D721Med (cell line): ENCODE measurements around the gene HOXC13.

Source experiments
- DNase-seq: peaks from one replicate; pipeline ENCODE4 v3.0.0; 2011; ENCODE audit warnings: low spot score; ENCODE audit not compliant: insufficient read length
- FAIRE-seq: peaks from 2 replicates; lab custom pipeline; 2011; peaks lifted over from hg19 to GRCh38; lab: Jason Lieb, UNC
- TF ChIP-seq, protein P1 (sequence below): IDR thresholded peaks from 2 replicates; pipeline ENCODE4 v1.5.1; 2012; ENCODE audit warnings: mild to moderate bottlenecking, control low read depth; ENCODE audit not compliant: insufficient read depth; ENCODE audit errors: missing control alignments

The HOXC13 gene

DNA sequence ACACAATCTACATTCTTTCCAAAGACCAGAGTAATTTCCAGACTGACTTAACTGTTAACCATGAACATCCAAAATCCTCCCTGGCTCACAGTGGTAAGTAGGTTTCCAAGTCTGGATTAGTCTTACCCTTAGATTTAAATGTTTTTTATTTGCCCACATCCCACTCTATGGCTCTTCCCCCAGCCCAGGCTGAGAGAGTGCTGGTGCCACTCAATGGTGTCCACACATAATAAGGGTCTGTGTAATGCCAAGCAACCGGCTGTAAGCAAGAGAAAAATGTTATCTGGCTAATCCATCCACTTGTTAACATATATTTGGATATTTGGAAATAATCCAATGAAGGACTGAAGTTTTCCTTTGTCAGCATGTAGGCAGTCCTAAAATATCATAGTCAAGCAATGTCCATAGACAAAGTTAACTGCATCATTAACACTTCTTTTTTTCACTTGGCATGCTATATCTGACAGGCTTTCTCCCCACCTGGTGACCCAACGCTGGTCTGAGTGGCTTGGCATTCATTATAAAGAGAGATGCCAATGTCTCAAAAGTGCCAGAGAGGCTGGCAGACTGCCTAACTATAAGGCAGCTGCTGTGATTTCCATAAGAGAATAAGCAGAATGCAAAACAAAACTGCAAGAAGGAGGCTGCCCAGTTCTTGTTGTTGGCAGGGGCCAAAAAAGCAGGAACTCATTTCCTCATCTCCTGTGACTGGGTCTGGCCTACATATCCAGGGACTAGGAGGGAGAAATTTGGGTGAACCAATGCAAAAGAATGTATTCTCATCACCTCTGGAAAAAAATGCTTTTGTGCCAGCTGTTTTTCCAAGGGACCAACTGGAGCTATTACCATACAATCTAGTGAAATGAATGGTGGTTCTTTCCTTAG is 13.9 kb upstream of the HOXC13 start:
- DNase-seq = no peak
- TF ChIP-seq, protein P1, sequence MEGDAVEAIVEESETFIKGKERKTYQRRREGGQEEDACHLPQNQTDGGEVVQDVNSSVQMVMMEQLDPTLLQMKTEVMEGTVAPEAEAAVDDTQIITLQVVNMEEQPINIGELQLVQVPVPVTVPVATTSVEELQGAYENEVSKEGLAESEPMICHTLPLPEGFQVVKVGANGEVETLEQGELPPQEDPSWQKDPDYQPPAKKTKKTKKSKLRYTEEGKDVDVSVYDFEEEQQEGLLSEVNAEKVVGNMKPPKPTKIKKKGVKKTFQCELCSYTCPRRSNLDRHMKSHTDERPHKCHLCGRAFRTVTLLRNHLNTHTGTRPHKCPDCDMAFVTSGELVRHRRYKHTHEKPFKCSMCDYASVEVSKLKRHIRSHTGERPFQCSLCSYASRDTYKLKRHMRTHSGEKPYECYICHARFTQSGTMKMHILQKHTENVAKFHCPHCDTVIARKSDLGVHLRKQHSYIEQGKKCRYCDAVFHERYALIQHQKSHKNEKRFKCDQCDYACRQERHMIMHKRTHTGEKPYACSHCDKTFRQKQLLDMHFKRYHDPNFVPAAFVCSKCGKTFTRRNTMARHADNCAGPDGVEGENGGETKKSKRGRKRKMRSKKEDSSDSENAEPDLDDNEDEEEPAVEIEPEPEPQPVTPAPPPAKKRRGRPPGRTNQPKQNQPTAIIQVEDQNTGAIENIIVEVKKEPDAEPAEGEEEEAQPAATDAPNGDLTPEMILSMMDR = no peak

DNA sequence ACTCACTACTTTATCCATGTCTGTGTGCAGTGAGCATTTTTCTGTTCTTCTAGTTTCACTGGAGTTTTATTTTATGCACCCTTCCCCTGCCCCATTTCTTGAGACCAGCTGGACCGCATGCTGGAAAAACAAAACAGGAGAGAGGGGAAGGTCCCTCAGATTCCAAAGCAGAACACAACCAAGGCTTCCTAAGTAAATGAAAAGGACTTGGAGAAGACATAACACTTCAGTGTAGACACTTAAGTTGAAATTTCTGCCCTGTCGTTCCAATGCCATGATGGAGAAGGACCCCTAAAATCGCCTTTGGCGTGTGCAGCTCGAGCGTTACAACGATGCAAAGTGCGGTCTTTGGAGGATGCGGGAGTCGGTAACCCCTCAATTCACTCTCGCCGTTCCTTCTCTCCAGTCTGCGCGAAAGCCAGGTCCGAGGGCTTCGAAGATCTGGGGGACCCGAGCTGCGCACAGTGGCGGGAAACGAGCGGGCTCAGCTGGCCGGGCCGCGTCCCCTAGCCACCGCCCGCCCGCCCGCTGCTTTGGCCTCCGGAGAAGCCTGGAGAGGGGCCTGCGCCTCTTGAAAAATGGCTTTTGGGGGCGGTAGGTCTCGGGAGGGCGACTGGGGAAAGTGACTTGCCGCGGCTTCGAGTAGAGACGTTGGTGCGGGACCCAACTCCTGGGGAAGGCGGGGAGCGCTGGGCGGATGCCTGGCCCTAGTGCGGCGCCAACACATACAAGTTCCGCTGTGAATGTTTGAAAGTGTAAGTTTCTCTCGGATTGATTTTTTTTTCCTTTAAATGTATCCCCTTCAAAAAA is 11.2 kb upstream of the HOXC13 start:
- TF ChIP-seq, protein P1 = no peak
- no peak for DNase-seq
- FAIRE-seq = no peak

More for the DNA sequence above, 13.9 kb upstream of the HOXC13 start:
- no peak for FAIRE-seq

DNA sequence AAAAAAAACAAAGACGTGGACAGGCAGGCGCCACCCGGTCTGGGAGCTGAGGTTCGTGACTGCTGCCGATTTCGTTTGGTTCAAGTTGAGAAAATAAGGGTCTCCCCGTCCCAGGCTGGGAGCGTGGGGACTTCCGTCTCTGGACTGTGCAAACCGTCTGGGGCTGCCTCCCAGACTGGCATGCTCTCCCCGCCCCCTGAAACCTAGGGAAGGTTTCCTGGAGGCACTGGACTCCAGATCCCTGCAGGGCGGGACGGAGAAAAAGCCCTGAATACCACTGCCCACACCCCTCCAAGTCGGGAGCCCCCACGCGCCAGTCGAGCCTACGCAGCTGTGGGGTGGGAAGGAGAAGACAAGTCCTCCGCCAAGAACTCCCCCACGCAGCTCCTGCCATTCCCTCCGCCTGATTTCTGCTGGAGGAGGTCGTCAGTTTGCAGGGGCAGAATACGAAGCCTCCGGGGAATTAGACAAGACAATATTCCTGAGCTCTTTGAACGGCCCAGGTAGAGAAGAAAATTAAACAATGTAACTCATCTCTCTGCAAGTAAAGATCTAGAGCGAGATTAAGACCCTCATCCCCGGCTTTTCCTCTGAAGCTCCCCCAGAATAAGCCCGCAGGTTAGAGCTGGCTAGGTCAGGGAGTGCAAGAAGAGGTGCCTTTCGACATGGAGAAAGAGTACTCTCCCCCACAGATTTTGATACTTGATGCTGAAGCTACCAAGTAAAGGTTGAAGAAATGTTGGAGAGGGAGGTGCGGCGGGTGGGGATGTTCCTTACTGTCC is 10.4 kb upstream of the HOXC13 start:
- no peak for FAIRE-seq
- TF ChIP-seq, protein P1 = no peak
- no peak for DNase-seq

DNA sequence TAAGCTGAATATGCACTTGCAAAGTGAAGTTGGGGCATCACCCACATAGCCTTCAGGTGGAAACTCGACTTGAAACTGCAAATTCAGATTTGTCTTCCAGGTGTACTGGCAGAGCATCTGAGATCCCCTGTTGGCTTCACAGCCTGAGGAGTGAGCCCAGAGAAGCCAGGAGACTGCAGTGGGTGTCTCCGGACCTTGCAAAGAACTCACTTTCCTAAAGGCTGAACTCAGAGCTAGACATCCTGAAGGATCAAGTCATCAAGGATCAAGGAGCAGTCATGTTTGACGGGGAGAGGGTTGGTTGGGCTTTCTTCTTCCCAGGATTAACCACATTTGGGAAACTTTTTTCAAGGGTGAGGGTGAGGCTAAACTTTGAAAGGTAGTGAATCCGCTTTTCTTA is 9.1 kb upstream of the HOXC13 start:
- no peak for FAIRE-seq
- TF ChIP-seq, protein P1 = no peak
- no peak for DNase-seq

DNA sequence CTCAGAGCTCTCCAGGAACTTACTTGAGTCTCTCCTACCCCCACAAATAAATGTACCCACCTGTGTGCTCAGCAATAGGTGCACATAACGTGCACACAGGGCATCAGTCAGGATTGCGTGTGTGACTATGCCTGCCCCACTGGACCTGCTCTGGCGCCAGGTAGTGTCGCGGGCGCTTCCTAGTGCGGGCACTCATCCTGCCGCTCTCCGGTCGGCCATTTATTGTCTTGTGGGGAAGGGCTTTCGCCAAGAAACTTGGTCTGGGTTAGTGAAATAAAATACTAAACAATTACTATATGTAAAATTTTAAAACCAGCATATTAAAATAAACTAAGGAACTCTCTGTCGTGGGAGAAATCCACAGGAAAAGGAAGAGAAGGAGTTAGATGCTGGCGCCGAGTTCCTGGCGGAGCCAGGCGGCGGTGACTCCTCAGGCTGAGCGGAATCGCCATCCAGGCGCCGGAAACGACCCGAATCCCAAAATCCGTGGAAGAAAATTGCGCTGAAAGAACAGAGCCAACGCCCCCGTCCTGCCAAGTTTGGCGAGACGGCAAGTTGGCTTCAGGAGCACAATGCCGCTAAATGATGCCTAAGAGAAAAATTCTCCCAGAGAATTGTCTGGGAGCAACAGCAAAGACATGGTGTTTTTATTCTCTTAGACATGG is 7.9 kb upstream of the HOXC13 start:
- DNase-seq (no peak), FAIRE-seq (no peak)
- TF ChIP-seq, protein P1 = no peak

DNA sequence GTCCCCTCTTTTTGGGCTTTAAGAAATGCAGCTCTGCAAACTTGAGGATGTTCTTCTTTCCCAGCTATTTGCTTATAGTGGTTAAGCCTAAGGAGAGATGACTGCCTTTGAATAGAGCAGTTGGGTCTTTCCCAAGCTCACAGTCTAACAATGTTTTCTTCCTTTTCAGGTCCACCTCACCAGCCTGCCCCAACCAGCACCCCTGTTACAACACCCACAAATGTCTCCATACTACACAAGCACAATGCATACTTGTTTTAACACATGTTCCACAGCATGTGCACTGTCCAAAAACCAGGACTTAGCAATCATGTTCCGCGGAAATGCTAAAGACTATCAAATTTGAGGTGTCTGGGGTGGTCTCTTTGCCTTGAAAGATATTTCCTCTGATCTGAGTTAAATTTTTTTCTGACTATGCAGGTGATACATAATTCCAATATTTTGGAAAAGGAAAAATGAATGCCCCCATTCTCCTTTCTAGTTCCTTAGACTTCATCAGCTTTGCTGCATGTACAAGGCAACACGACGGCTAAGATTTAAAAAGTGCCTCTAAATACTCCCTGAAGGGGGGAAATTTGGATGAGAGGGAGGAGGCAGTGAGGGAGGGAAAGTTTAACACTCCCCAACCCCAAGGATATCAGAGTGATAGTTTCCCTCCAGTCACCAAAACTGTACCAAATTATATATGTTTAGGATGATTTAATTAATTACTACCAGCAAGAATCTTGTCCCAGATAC is 6.6 kb upstream of the HOXC13 start:
- FAIRE-seq (no peak), DNase-seq (no peak)
- TF ChIP-seq, protein P1 = no peak
